Neuronal stem cell (in vitro differentiated cells): ENCODE data around the gene RNH1.

ENCODE experiments used
- DNase-seq: peaks from one replicate; pipeline ENCODE4 v3.0.0-alpha.2; 2013; ENCODE audit warnings: low spot score
- H2AFZ ChIP-seq: one replicate; pipeline ENCODE4 v1.6.1; 2013; ENCODE audit warnings: mild to moderate bottlenecking, low read length, inconsistent platforms
- H2AK5ac ChIP-seq: 2 replicates; pipeline ENCODE4 v1.6.1; 2013; ENCODE audit warnings: low read depth, mild to moderate bottlenecking, inconsistent platforms, low read length, moderate library complexity, mixed read lengths
- H2BK120ac ChIP-seq: 2 replicates; pipeline ENCODE4 v1.6.1; 2013; ENCODE audit warnings: low read depth, mild to moderate bottlenecking, inconsistent platforms, low read length, moderate library complexity, mixed read lengths
- H2BK12ac ChIP-seq: one replicate; pipeline ENCODE4 v1.6.1; 2013; ENCODE audit warnings: low read length, inconsistent platforms
- H2BK15ac ChIP-seq: 2 replicates; pipeline ENCODE4 v1.6.1; 2013; ENCODE audit warnings: mild to moderate bottlenecking, low read length, inconsistent platforms, mixed read lengths
- H2BK5ac ChIP-seq: one replicate; pipeline ENCODE4 v1.6.1; 2013; ENCODE audit warnings: inconsistent platforms, mild to moderate bottlenecking, low read length, moderate library complexity
- H3K14ac ChIP-seq: one replicate; pipeline ENCODE4 v1.6.1; 2013; ENCODE audit warnings: low read length, inconsistent platforms
- H3K18ac ChIP-seq: 2 replicates; pipeline ENCODE4 v1.6.1; 2013; ENCODE audit warnings: low read length, inconsistent platforms
- H3K23ac ChIP-seq: 2 replicates; pipeline ENCODE4 v1.6.1; 2013; ENCODE audit warnings: low read depth, mild to moderate bottlenecking, mixed read lengths, low read length, inconsistent platforms; ENCODE audit not compliant: poor library complexity
- H3K27ac ChIP-seq: replicated peaks from 3 replicates; pipeline ENCODE4 v1.5.1; 2013; ENCODE audit warnings: low read length, inconsistent platforms
- H3K27me3 ChIP-seq, 3 experiments: 2 replicates each; pipeline ENCODE4 v1.6.1; 2013; ENCODE audit warnings: low read length in 3 of 3, mild to moderate bottlenecking in 2 of 3, inconsistent platforms in 1 of 3, low read depth in 1 of 3, mixed read lengths in 1 of 3, moderate library complexity in 1 of 3; ENCODE audit not compliant: control insufficient read depth in 3 of 3, insufficient read depth in 3 of 3
- H3K36me3 ChIP-seq, 2 donors: replicated peaks in 1 of 2; 2 replicates each; pipeline ENCODE4 v1.6.1; 2013; ENCODE audit warnings: low read length in 2 of 2; ENCODE audit not compliant: control insufficient read depth in 2 of 2, insufficient read depth in 2 of 2
- H3K4ac ChIP-seq: 2 replicates; pipeline ENCODE4 v1.6.1; 2013; ENCODE audit warnings: inconsistent platforms, mild to moderate bottlenecking, low read length, moderate library complexity
- H3K4me1 ChIP-seq, 2 donors: 1 replicate in 1 of 2; 2 replicates in 1 of 2; pipeline ENCODE4 v1.6.1; 2013; ENCODE audit warnings: low read length in 2 of 2, low read depth in 1 of 2; ENCODE audit not compliant: control insufficient read depth in 2 of 2, insufficient read depth in 1 of 2
- H3K4me2 ChIP-seq: one replicate; pipeline ENCODE4 v1.6.1; 2013; ENCODE audit warnings: mild to moderate bottlenecking, low read length, inconsistent platforms; ENCODE audit not compliant: insufficient read depth, poor library complexity, severe bottlenecking
- H3K4me3 ChIP-seq, 2 donors: 2 replicates each; pipeline ENCODE4 v1.5.1; 2013; ENCODE audit warnings: low read length in 2 of 2, mild to moderate bottlenecking in 2 of 2, inconsistent platforms in 1 of 2, moderate library complexity in 1 of 2
- H3K79me1 ChIP-seq: one replicate; pipeline ENCODE4 v1.6.1; 2013; ENCODE audit warnings: low read depth, mild to moderate bottlenecking, inconsistent platforms, low read length, moderate library complexity
- H3K9ac ChIP-seq: one replicate; pipeline ENCODE4 v1.6.1; 2013; ENCODE audit warnings: mild to moderate bottlenecking, low read depth, low read length, inconsistent platforms; ENCODE audit not compliant: poor library complexity
- H3K9me3 ChIP-seq, 2 donors: replicated peaks in 1 of 2; 2 replicates each; pipeline versions ENCODE3 to v1.6.1; 2013; ENCODE audit warnings: low read length in 2 of 2, mild to moderate bottlenecking in 2 of 2, inconsistent platforms in 1 of 2, low read depth in 1 of 2, mixed read lengths in 1 of 2, moderate library complexity in 1 of 2; ENCODE audit not compliant: control insufficient read depth in 2 of 2, insufficient read depth in 1 of 2
- H4K8ac ChIP-seq: one replicate; pipeline ENCODE4 v1.6.1; 2013; ENCODE audit warnings: low read depth, mild to moderate bottlenecking, inconsistent platforms, low read length, moderate library complexity
- H4K91ac ChIP-seq: one replicate; pipeline ENCODE4 v1.6.1; 2013; ENCODE audit warnings: low read length, low read depth, mild to moderate bottlenecking, inconsistent platforms; ENCODE audit not compliant: poor library complexity
- WGBS, 2 donors: extraction: QIAGEN DNeasy Blood & Tissue Kit; methylation state at CpG; one replicate each; pipeline ENCODE4 v1.1.7; 2013; ENCODE audit warnings: missing lambda C conversion rate in 2 of 2, mixed read lengths in 1 of 2; ENCODE audit not compliant: insufficient read length in 2 of 2, insufficient replicate concordance in 1 of 2; ENCODE audit errors: extremely low coverage in 2 of 2; 5-methylcytosine and 5-hydroxymethylcytosine counted together

RNH1 gene

GRCh38 chr11:506238-506994 lies 626 bp downstream of the RNH1 start:
- Histone ChIP-seq H2AFZ (peak overlapping the region; percentile 97), H3K4ac (peak overlapping the region; percentile 66), H2BK15ac (no peak overlapping the region), H3K4me1 (peaks cover 6 to 13% of the 10 kb centered on the region in 2 donors), H3K36me3 (peaks cover 14 to 42% of the 10 kb centered on the region in 2 donors), H4K91ac (no peak overlapping the region), H4K8ac (no peak overlapping the region), H3K23ac (peak overlapping the region; percentile 98), H3K79me1 (peaks cover 19% of the 10 kb centered on the region), H3K4me3 (peak overlapping the region; percentile 93 to 95), H2AK5ac (peak overlapping the region; percentile 53), H3K9ac (peak overlapping the region; percentile 100), H3K27ac (peak overlapping the region; percentile 93), H2BK5ac (peak overlapping the region; percentile 93), H3K27me3 (no peaks in the 10 kb centered on the region), H3K18ac (peak overlapping the region; percentile 100), H2BK12ac (no peak overlapping the region), H3K14ac (no peak overlapping the region), H2BK120ac (no peak overlapping the region), H3K4me2 (peak overlapping the region; percentile 93), H3K9me3 (no peaks in the 10 kb centered on the region)
- DNase-seq, result no peak
- no CpG with 5 or more reads among the region's 71 CpGs for WGBS, 2 donors

- no peak for DNase-seq
- no peak overlapping the region for H2AK5ac ChIP-seq
- H3K27me3 ChIP-seq, result no peaks in the 10 kb centered on the region
- H4K8ac ChIP-seq, result no peak overlapping the region
- H2BK15ac ChIP-seq, result no peak overlapping the region
- no peak overlapping the region for H3K27ac ChIP-seq
- no peak overlapping the region for H3K14ac ChIP-seq
- H3K4me1 ChIP-seq, result peaks cover 6 to 13% of the 10 kb centered on the region in 2 donors
- H3K79me1 ChIP-seq, result peaks cover 19% of the 10 kb centered on the region
- H3K4me2 ChIP-seq, result no peak overlapping the region
- H2BK5ac ChIP-seq, result no peak overlapping the region
- no peak overlapping the region for H2BK12ac ChIP-seq
- no peak overlapping the region for H3K4me3 ChIP-seq
- 100% methylated on average over 2 of the region's 7 CpGs; no CpG with 5 or more reads in 1 of the 2 donors for WGBS, 2 donors
- H4K91ac ChIP-seq, result no peak overlapping the region
- no peak overlapping the region for H3K18ac ChIP-seq
- no peak overlapping the region for H3K9ac ChIP-seq
- H3K36me3 ChIP-seq, result peaks cover 23 to 47% of the 10 kb centered on the region in 2 donors
- H2BK120ac ChIP-seq, result no peak overlapping the region
- H2AFZ ChIP-seq, result no peak overlapping the region
- H3K9me3 ChIP-seq, result no peaks in the 10 kb centered on the region
- H3K4ac ChIP-seq, result no peak overlapping the region
- no peak overlapping the region for H3K23ac ChIP-seq
Measured at GRCh38 chr11:504994-505344, 2.1 kb downstream of the RNH1 start.

- Histone ChIP-seq H3K36me3 (peaks cover 28 to 48% of the 10 kb centered on the region in 2 donors), H4K91ac (no peak overlapping the region), H3K23ac (no peak overlapping the region), H3K14ac (no peak overlapping the region), H3K4me2 (no peak overlapping the region), H3K18ac (no peak overlapping the region), H3K4me3 (no peak overlapping the region), H2BK120ac (no peak overlapping the region), H3K9me3 (no peaks in the 10 kb centered on the region), H4K8ac (no peak overlapping the region), H3K9ac (no peak overlapping the region), H2AFZ (no peak overlapping the region), H2AK5ac (peak overlapping the region; percentile 56), H2BK12ac (no peak overlapping the region), H2BK5ac (no peak overlapping the region), H2BK15ac (no peak overlapping the region), H3K79me1 (peaks cover 24% of the 10 kb centered on the region), H3K4me1 (peaks cover 6 to 13% of the 10 kb centered on the region in 2 donors), H3K27ac (no peak overlapping the region), H3K27me3 (no peaks in the 10 kb centered on the region), H3K4ac (no peak overlapping the region)
- no CpG with 5 or more reads among the region's 72 CpGs for WGBS, 2 donors
- DNase-seq, result no peak
Measured at GRCh38 chr11:504053-504993, 2.7 kb downstream of the RNH1 start.
